HepG2 (cell line): ENCODE measurements around the gene VAMP2. TPM values are rescaled to one million over a fixed set of nuclear protein-coding genes. Genes with fewer than 3 reads are reported as not detected.

Source experiments
- CBX5 ChIP-seq: sonication (generic); formaldehyde crosslinking; IDR thresholded peaks from 2 replicates; pipeline ENCODE4 v1.4.0; 2020; ENCODE audit warnings: missing genetic modification reagents, borderline replicate concordance
- CCAR2 ChIP-seq: fragments of 200-400 bp; formaldehyde crosslinking; optimal IDR thresholded peaks from 2 replicates; pipeline ENCODE3; 2018; ENCODE audit warnings: low read depth, mild to moderate bottlenecking, low read length, moderate library complexity
- KDM3A ChIP-seq: IDR thresholded peaks from 2 replicates; pipeline ENCODE4 v1.6.1; 2018; ENCODE audit warnings: low read depth, missing compliant biosample characterization
- MIER3 ChIP-seq: IDR thresholded peaks from 2 replicates; pipeline ENCODE4 v1.6.1; 2016; ENCODE audit warnings: missing compliant biosample characterization, borderline replicate concordance
- RAD21 ChIP-seq: fragments of 450-650 bp; formaldehyde crosslinking; IDR thresholded peaks from 2 replicates; pipeline ENCODE4 v1.5.0; 2020; ENCODE audit warnings: mild to moderate bottlenecking
- SAFB2 ChIP-seq: sonication (generic); formaldehyde crosslinking; IDR thresholded peaks from 2 replicates; pipeline ENCODE4 v1.5.1; 2020; ENCODE audit warnings: missing genetic modification reagents, low read depth, mild to moderate bottlenecking, borderline replicate concordance
- STAG1 ChIP-seq: sonication (generic); formaldehyde crosslinking; IDR thresholded peaks from 2 replicates; pipeline ENCODE4 v1.4.0; 2020; ENCODE audit warnings: missing genetic modification reagents
- STAT6 ChIP-seq: sonication (generic); formaldehyde crosslinking; IDR thresholded peaks from 2 replicates; pipeline ENCODE4 v1.4.0; 2020; ENCODE audit warnings: missing genetic modification reagents, mild to moderate bottlenecking, borderline replicate concordance
- TEAD2 ChIP-seq: sonication (generic); formaldehyde crosslinking; IDR thresholded peaks from 2 replicates; pipeline ENCODE4 v1.9.0; 2021; ENCODE audit warnings: missing genetic modification reagents
- ZBTB37 ChIP-seq: sonication (generic); formaldehyde crosslinking; IDR thresholded peaks from 2 replicates; pipeline ENCODE4 v1.4.0; 2020; ENCODE audit warnings: mild to moderate bottlenecking, missing genetic modification reagents
- ZNF446 ChIP-seq: sonication (generic); formaldehyde crosslinking; IDR thresholded peaks from 2 replicates; pipeline ENCODE4 v1.5.0; 2020; ENCODE audit warnings: mild to moderate bottlenecking, missing genetic modification reagents
- ZNF501 ChIP-seq: sonication (generic); formaldehyde crosslinking; IDR thresholded peaks from 2 replicates; pipeline ENCODE4 v1.5.1; 2020; ENCODE audit warnings: mild to moderate bottlenecking, moderate library complexity, missing genetic modification reagents
- ZNF547 ChIP-seq: sonication (generic); formaldehyde crosslinking; IDR thresholded peaks from 2 replicates; pipeline ENCODE4 v1.5.1; 2020; ENCODE audit warnings: mild to moderate bottlenecking, missing genetic modification reagents
- ZNF563 ChIP-seq: sonication (generic); formaldehyde crosslinking; IDR thresholded peaks from 2 replicates; pipeline ENCODE4 v1.8.0; 2022; ENCODE audit warnings: mild to moderate bottlenecking, moderate library complexity, missing genetic modification reagents
- ZNF746 ChIP-seq: sonication (generic); formaldehyde crosslinking; IDR thresholded peaks from 2 replicates; pipeline ENCODE4 v1.8.0; 2022; ENCODE audit warnings: mild to moderate bottlenecking, missing genetic modification reagents
- ZNF839 ChIP-seq: sonication (generic); formaldehyde crosslinking; IDR thresholded peaks from 2 replicates; pipeline ENCODE4 v1.4.0; 2020; ENCODE audit warnings: missing genetic modification reagents, mild to moderate bottlenecking, borderline replicate concordance
- polyA plus RNA-seq, 8 experiments: library from polyadenylated mRNA; depleted of rRNA in 3 of 8; stranded (reverse) in 7 of 8; unstranded in 1 of 8; fragments of >200 nt; fragmentation: Illumina TruSeq in 4 of 8; extraction: Trizol in 4 of 8; gene quantifications; 2 replicates each; pipeline versions ENCODE4 v1.2.1 to v1.2.3, GENCODE V29; 2011 to 2016; ENCODE audit warnings: low read depth in 4 of 8, missing spikeins in 1 of 8, mixed read lengths in 1 of 8; ENCODE audit not compliant: insufficient read depth in 1 of 8
- total RNA-seq, 5 experiments: library from RNA; depleted of rRNA; stranded (reverse); fragments of >200 nt; fragmentation: Illumina TruSeq; extraction: Trizol; gene quantifications; 2 replicates each; pipeline ENCODE4 v1.2.3, GENCODE V29; 2016; ENCODE audit warnings: low read depth in 1 of 5
- TF ChIP-seq, protein P1 (sequence below): sonication (generic); formaldehyde crosslinking; IDR thresholded peaks from 2 replicates; pipeline ENCODE4 v1.4.0; 2020; ENCODE audit warnings: missing genetic modification reagents
- TF ChIP-seq, protein P2 (sequence below): sonication (generic); formaldehyde crosslinking; conservative IDR thresholded peaks from 2 replicates; pipeline ENCODE4 v1.8.0; 2022; ENCODE audit warnings: missing genetic modification reagents
- TF ChIP-seq, protein P3 (sequence below): fragments of 450-650 bp; IDR thresholded peaks from 2 replicates; pipeline ENCODE4 v1.6.1; 2017; ENCODE audit warnings: mild to moderate bottlenecking

VAMP2 gene
- total and polyA plus RNA-seq, 2 of the 13 experiments (the other 11 are each of a cell fraction or from before 2014, with no cell fraction given) = 3.9 to 17.2 TPM

DNA sequence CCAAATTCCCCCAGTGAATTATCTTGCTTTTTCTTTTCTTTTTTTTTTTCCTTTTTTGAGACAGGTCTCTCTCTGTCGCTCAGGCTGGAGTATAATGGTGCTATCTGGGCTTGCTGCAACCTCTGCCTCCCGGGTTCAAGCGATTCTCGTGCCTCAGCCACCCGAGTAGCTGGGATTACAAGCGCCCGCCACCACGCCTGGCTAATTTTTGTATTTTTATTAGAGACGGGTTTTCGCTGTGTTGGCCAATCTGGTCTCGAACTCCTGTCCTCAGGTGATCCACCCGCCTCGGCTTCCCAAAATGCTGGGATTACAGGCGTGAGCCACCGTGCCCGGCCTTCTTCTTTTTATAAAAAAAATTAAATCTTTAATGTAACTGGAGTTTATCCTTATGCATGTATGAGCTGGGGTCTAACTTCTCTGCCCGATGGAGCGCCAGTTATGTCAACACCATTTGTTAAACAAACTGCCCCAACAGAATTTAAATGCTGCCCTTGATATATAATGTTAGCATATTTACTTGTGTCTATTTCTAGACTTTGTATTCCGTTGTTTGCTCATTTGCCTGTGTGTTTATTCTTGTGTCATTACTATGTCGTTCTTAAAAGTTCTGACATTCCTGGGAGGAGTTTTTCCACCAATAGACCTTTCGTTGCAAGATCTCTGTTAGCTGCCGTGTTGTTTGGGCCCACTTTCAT is 48.2 kb upstream of the VAMP2 start (continued):
- TF ChIP-seq STAT6 (no peak), ZNF839 (CRISPR knock-in tag) (no peak), SAFB2 (no peak), RAD21 (CRISPR knock-in tag) (no peak), TEAD2 (CRISPR knock-in tag) (no peak), ZNF547 (CRISPR knock-in tag) (no peak), ZNF501 (CRISPR knock-in tag) (no peak; the same call in 1 of the 2 replicates), ZNF563 (CRISPR knock-in tag) (no peak), ZNF746 (no peak), MIER3 (CRISPR knock-in tag) (no peak; the same call in 1 of the 2 replicates), STAG1 (no peak), ZNF446 (CRISPR knock-in tag) (no peak), CBX5 (CRISPR knock-in tag) (no peak), CCAR2 (no peak), ZBTB37 (CRISPR knock-in tag) (no peak), KDM3A (CRISPR knock-in tag) (no peak)
- TF ChIP-seq, protein P1, sequence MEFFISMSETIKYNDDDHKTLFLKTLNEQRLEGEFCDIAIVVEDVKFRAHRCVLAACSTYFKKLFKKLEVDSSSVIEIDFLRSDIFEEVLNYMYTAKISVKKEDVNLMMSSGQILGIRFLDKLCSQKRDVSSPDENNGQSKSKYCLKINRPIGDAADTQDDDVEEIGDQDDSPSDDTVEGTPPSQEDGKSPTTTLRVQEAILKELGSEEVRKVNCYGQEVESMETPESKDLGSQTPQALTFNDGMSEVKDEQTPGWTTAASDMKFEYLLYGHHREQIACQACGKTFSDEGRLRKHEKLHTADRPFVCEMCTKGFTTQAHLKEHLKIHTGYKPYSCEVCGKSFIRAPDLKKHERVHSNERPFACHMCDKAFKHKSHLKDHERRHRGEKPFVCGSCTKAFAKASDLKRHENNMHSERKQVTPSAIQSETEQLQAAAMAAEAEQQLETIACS (CRISPR knock-in tag) = no peak
- TF ChIP-seq, protein P2, sequence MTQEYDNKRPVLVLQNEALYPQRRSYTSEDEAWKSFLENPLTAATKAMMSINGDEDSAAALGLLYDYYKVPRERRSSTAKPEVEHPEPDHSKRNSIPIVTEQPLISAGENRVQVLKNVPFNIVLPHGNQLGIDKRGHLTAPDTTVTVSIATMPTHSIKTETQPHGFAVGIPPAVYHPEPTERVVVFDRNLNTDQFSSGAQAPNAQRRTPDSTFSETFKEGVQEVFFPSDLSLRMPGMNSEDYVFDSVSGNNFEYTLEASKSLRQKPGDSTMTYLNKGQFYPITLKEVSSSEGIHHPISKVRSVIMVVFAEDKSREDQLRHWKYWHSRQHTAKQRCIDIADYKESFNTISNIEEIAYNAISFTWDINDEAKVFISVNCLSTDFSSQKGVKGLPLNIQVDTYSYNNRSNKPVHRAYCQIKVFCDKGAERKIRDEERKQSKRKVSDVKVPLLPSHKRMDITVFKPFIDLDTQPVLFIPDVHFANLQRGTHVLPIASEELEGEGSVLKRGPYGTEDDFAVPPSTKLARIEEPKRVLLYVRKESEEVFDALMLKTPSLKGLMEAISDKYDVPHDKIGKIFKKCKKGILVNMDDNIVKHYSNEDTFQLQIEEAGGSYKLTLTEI (CRISPR knock-in tag) = no peak
- TF ChIP-seq, protein P3, sequence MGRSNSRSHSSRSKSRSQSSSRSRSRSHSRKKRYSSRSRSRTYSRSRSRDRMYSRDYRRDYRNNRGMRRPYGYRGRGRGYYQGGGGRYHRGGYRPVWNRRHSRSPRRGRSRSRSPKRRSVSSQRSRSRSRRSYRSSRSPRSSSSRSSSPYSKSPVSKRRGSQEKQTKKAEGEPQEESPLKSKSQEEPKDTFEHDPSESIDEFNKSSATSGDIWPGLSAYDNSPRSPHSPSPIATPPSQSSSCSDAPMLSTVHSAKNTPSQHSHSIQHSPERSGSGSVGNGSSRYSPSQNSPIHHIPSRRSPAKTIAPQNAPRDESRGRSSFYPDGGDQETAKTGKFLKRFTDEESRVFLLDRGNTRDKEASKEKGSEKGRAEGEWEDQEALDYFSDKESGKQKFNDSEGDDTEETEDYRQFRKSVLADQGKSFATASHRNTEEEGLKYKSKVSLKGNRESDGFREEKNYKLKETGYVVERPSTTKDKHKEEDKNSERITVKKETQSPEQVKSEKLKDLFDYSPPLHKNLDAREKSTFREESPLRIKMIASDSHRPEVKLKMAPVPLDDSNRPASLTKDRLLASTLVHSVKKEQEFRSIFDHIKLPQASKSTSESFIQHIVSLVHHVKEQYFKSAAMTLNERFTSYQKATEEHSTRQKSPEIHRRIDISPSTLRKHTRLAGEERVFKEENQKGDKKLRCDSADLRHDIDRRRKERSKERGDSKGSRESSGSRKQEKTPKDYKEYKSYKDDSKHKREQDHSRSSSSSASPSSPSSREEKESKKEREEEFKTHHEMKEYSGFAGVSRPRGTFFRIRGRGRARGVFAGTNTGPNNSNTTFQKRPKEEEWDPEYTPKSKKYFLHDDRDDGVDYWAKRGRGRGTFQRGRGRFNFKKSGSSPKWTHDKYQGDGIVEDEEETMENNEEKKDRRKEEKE = no peak
